KMS-11 (cell line): ENCODE results near the gene PHKB.

Experiments
- H2AFZ ChIP-seq: fragments of 200-600 bp; sonication (generic); 2 replicates; pipeline ENCODE4 v1.6.1; 2016; ENCODE audit warnings: antibody characterized with exemption, mixed run types, low read depth
- H3K27ac ChIP-seq: fragments of 200-600 bp; sonication (generic); 2 replicates; pipeline ENCODE4 v1.6.1; 2016; ENCODE audit warnings: mild to moderate bottlenecking, mixed run types
- H3K27me3 ChIP-seq: fragments of 200-600 bp; sonication (generic); 2 replicates; pipeline ENCODE4 v1.6.1; 2017; ENCODE audit warnings: mild to moderate bottlenecking, low read depth, mixed run types, moderate library complexity; ENCODE audit not compliant: insufficient read depth
- H3K36me3 ChIP-seq: fragments of 200-600 bp; sonication (generic); 2 replicates; pipeline ENCODE4 v1.6.1; 2017; ENCODE audit warnings: mild to moderate bottlenecking, mixed run types; ENCODE audit not compliant: insufficient read depth
- H3K4me1 ChIP-seq: fragments of 200-600 bp; sonication (generic); 2 replicates; pipeline ENCODE4 v1.6.1; 2016; ENCODE audit warnings: mild to moderate bottlenecking, low read depth, mixed run types; ENCODE audit not compliant: poor library complexity, severe bottlenecking
- H3K4me2 ChIP-seq: fragments of 200-600 bp; sonication (generic); 2 replicates; pipeline ENCODE4 v1.7.0; 2016; ENCODE audit warnings: mild to moderate bottlenecking, mixed run types
- H3K4me3 ChIP-seq: fragments of 200-600 bp; sonication (generic); IDR thresholded peaks from 2 replicates; pipeline ENCODE4 v1.6.1; 2017; ENCODE audit warnings: low read depth, low read length, mixed read lengths; ENCODE audit not compliant: insufficient read depth
- H3K79me2 ChIP-seq: fragments of 200-600 bp; sonication (generic); 2 replicates; pipeline ENCODE4 v1.6.1; 2016; ENCODE audit warnings: low read depth, mixed run types; ENCODE audit not compliant: insufficient read depth
- H3K9ac ChIP-seq: fragments of 200-600 bp; sonication (generic); 2 replicates; pipeline ENCODE4 v1.6.1; 2016; ENCODE audit warnings: mild to moderate bottlenecking, mixed run types
- H4K20me1 ChIP-seq: fragments of 200-600 bp; sonication (generic); 2 replicates; pipeline ENCODE4 v1.6.1; 2016; ENCODE audit warnings: mild to moderate bottlenecking, mixed run types; ENCODE audit not compliant: insufficient read depth
- TF ChIP-seq, protein P1 (sequence below): fragments of 200-600 bp; sonication (generic); conservative IDR thresholded peaks from 2 replicates; pipeline ENCODE4 v1.6.1; 2017; ENCODE audit warnings: low read depth, mild to moderate bottlenecking, antibody characterized with exemption, low read length, moderate library complexity, mixed read lengths

PHKB gene

GRCh38 chr16:47726031-47726675, 265.0 kb downstream of the PHKB start:
- H3K79me2 ChIP-seq, result no peaks in the 10 kb centered on the region
- H3K4me3 ChIP-seq, result no peak overlapping the region
- TF ChIP-seq, protein P1, sequence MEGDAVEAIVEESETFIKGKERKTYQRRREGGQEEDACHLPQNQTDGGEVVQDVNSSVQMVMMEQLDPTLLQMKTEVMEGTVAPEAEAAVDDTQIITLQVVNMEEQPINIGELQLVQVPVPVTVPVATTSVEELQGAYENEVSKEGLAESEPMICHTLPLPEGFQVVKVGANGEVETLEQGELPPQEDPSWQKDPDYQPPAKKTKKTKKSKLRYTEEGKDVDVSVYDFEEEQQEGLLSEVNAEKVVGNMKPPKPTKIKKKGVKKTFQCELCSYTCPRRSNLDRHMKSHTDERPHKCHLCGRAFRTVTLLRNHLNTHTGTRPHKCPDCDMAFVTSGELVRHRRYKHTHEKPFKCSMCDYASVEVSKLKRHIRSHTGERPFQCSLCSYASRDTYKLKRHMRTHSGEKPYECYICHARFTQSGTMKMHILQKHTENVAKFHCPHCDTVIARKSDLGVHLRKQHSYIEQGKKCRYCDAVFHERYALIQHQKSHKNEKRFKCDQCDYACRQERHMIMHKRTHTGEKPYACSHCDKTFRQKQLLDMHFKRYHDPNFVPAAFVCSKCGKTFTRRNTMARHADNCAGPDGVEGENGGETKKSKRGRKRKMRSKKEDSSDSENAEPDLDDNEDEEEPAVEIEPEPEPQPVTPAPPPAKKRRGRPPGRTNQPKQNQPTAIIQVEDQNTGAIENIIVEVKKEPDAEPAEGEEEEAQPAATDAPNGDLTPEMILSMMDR, result no peak
- H3K9ac ChIP-seq, result no peak overlapping the region
- no peak overlapping the region for H3K4me2 ChIP-seq
- H3K27me3 ChIP-seq, result no peaks in the 10 kb centered on the region
- no peaks in the 10 kb centered on the region for H3K36me3 ChIP-seq
- H2AFZ ChIP-seq, result no peak overlapping the region
- H3K4me1 ChIP-seq, result no peaks in the 10 kb centered on the region
- no peaks in the 10 kb centered on the region for H4K20me1 ChIP-seq
- H3K27ac ChIP-seq, result no peak overlapping the region

DNA sequence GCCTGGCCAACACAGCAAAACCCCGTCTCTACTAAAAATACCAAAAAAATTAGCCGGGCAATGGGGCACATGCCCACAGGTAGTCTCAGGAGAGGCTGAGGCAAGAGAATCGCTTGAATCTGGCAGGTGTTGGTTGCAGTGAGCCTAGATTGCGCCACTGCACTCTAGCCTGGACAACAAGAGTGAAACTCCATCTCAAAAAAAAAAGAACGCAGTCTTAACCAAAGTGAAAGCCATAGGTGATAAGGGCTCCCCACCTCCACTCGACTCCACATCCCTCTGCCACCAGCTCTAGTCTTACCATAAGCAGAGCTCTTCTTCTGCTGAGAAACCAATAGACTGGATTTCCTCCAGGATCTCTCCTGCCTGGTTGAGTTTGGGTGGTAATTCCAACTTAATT, 266.0 kb downstream of the PHKB start:
- H3K27me3 ChIP-seq, result no peaks in the 10 kb centered on the region
- H3K4me1 ChIP-seq, result no peaks in the 10 kb centered on the region
- H3K9ac ChIP-seq, result no peak overlapping the region
- no peak overlapping the region for H3K4me3 ChIP-seq
- H2AFZ ChIP-seq, result no peak overlapping the region
- no peak overlapping the region for H3K4me2 ChIP-seq
- TF ChIP-seq, protein P1, result no peak
- no peak overlapping the region for H3K27ac ChIP-seq
- no peaks in the 10 kb centered on the region for H4K20me1 ChIP-seq
- no peaks in the 10 kb centered on the region for H3K79me2 ChIP-seq
- H3K36me3 ChIP-seq, result no peaks in the 10 kb centered on the region

DNA sequence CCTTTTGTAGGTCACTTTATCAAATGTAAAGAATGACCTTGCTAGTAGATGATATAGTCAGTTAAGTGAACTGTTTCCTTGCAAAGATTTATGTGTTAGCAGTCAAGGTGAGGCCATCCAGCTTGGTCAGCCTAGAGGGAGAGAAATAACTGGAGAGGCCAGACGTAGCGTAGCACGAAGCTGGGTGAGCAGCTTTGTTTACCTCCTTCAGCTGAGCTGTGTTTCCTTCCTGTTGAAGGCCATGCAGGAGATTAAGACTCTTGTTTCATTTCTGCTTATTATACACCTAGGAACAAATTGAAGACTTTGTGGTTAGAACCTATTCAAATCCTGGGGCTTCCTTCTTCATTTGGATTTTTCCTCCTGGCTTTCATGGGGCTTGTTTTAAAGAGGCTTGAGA, 267.1 kb downstream of the PHKB start:
- TF ChIP-seq, protein P1, result no peak
- no peaks in the 10 kb centered on the region for H3K4me1 ChIP-seq
- H3K27ac ChIP-seq, result no peak overlapping the region
- H3K36me3 ChIP-seq, result no peaks in the 10 kb centered on the region
- no peak overlapping the region for H2AFZ ChIP-seq
- H4K20me1 ChIP-seq, result no peaks in the 10 kb centered on the region
- no peak overlapping the region for H3K9ac ChIP-seq
- H3K4me3 ChIP-seq, result no peak overlapping the region
- H3K79me2 ChIP-seq, result no peaks in the 10 kb centered on the region
- H3K4me2 ChIP-seq, result no peak overlapping the region
- H3K27me3 ChIP-seq, result no peaks in the 10 kb centered on the region

DNA sequence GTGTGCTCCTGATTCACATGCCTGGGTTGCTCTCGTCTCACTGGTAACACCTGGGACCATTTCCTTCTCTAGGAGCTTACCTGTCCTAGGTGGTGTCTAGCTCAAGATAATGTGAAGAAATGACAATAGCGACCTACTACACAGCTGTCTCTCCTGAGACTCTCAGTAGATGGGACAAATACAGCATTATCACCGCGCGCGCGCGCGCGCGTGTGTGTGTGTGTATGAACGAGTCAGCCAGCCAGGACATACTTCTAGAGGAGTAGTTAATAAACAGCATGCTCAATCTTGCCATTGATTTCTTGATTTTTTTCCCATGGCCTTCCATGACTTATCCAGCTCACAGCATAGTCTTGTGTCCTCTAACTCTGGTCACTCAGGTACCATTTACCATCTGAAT, 268.6 kb downstream of the PHKB start:
- TF ChIP-seq, protein P1, result no peak
- Histone ChIP-seq H3K27ac (no peak overlapping the region), H3K27me3 (no peaks in the 10 kb centered on the region), H3K4me3 (no peak overlapping the region), H3K79me2 (no peaks in the 10 kb centered on the region), H3K36me3 (no peaks in the 10 kb centered on the region), H4K20me1 (no peaks in the 10 kb centered on the region), H3K4me1 (no peaks in the 10 kb centered on the region), H2AFZ (no peak overlapping the region), H3K9ac (no peak overlapping the region), H3K4me2 (no peak overlapping the region)
